GM13976 (cell line): ENCODE data around the gene TRANK1.
"Not testable (repeated sequence)": the region's sequence is repeated elsewhere in the genome, so short reads cannot be mapped to it uniquely, and the experiment has no call there.

Experiments used
- DNase-seq: peaks from one replicate; pipeline ENCODE4 v3.0.0; 2012; ENCODE audit warnings: low spot score
- in situ Hi-C: fragments of 300-500 bp; cut with MboI; formaldehyde crosslinking; loops from one replicate; pipeline ENCODE4 v1.12.0; 2022; ENCODE audit warnings: low sequenced_read_pairs, mixed read lengths, inconsistent platforms; ENCODE audit not compliant: unreplicated experiment
- TF ChIP-seq, protein P1 (sequence below): IDR thresholded peaks from 2 replicates; pipeline ENCODE4 v1.5.1; 2012; ENCODE audit warnings: borderline replicate concordance, mild to moderate bottlenecking; ENCODE audit not compliant: insufficient read depth; ENCODE audit errors: extremely low read depth, missing control alignments, control extremely low read depth

TRANK1 gene

DNA sequence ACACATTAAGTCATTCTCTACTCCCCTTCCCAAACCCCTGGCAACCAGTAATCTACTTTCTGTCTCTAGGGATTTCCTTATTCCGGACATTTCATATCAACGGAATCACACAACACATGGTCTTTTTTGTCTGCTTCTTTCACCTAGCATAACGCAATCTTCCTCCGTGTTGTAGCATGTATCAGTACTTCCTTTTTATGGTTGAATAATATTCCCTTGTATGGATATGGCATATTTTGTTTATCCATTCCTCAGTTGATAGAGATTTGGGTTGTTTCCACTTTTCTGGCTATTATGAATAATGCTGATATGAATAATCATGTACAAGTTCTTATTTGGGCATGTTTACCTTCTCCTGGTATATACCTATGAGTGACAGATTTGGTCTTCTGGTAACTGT lies 63.1 kb downstream of the TRANK1 start:
- no peak for DNase-seq
- in situ Hi-C loops = no loop called here
- TF ChIP-seq, protein P1, sequence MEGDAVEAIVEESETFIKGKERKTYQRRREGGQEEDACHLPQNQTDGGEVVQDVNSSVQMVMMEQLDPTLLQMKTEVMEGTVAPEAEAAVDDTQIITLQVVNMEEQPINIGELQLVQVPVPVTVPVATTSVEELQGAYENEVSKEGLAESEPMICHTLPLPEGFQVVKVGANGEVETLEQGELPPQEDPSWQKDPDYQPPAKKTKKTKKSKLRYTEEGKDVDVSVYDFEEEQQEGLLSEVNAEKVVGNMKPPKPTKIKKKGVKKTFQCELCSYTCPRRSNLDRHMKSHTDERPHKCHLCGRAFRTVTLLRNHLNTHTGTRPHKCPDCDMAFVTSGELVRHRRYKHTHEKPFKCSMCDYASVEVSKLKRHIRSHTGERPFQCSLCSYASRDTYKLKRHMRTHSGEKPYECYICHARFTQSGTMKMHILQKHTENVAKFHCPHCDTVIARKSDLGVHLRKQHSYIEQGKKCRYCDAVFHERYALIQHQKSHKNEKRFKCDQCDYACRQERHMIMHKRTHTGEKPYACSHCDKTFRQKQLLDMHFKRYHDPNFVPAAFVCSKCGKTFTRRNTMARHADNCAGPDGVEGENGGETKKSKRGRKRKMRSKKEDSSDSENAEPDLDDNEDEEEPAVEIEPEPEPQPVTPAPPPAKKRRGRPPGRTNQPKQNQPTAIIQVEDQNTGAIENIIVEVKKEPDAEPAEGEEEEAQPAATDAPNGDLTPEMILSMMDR = no peak

- in situ Hi-C loops = not testable (repeated sequence)
These were observed 65.0 kb downstream of the TRANK1 start for GRCh38 chr3:36879842-36880241.

DNA sequence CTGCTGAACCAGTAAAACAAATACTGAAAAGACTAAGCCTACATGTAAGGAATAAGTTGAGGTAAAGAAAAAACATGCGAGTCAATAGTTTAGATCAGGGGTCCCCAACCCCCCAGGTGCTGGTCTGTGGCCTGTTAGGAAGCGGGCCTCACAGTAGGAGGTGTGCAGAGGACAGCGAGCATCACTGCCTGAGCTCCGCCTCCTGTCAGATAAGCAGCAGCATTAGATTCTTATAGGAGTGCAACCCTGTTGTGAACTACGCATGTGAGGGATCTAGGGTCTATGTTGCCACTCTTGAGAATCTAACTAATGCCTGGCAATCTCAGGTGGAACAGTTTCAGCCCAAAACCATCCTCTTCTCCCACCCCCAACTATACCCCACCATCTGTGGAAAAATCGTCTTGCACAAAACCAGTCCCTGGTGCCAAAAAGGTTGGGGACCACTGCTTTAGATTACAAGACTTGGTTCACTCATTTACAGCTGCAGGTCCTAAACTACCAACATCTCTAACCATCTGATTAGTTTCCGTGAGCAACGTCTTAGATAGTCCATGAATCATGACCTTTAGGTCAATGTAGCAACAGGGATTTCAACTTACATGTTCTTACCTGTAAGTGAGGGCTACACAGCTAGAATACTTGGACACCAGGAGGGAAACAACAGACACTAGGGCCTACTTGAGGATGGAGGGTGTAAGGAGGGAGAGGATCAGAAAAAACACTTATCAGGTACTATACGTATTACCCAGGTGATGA lies 66.7 kb downstream of the TRANK1 start:
- in situ Hi-C loops = no loop called here
- TF ChIP-seq, protein P1 = no peak
- DNase-seq = no peak

More at GRCh38 chr3:36879842-36880241, 65.0 kb downstream of the TRANK1 start:
- DNase-seq = not testable (repeated sequence)

GRCh38 chr3:36876181-36876936 lies 68.5 kb downstream of the TRANK1 start:
- DNase-seq = peak; percentile 75
- in situ Hi-C loops = no loop called here
- TF ChIP-seq, protein P1 = no peak

GRCh38 chr3:36875397-36875796 lies 69.5 kb downstream of the TRANK1 start:
- in situ Hi-C loops = no loop called here
- no peak for DNase-seq
- TF ChIP-seq, protein P1 = no peak

GRCh38 chr3:36874424-36874823 lies 70.4 kb downstream of the TRANK1 start:
- in situ Hi-C loops = no loop called here
- no peak for DNase-seq
- TF ChIP-seq, protein P1 = no peak
